SK-N-SH treated with all-trans-retinoic acid at 6 μM for 48 hours (cell line): ENCODE measurements around the gene TRIM37.

Experiments
- ATAC-seq: fragments of 200-7000 bp; cut with Tn5 transposase; 3 replicates; pipeline ENCODE4 v1.9.1; 2020; ENCODE audit warnings: mild to moderate bottlenecking, moderate library complexity
- ARNTL ChIP-seq: fragments of 450-650 bp; formaldehyde crosslinking; IDR thresholded peaks from 2 replicates; pipeline ENCODE4 v1.5.0; 2020; ENCODE audit warnings: low read depth, mild to moderate bottlenecking, moderate library complexity, borderline replicate concordance
- BACH2 ChIP-seq: fragments of 250-450 bp; sonication (Bioruptor Pico); IDR thresholded peaks from 2 replicates; pipeline ENCODE4 v1.9.0; 2021; ENCODE audit warnings: mild to moderate bottlenecking, borderline replicate concordance
- CSDC2 ChIP-seq: fragments of 250-450 bp; sonication (Bioruptor Pico); IDR thresholded peaks from 2 replicates; pipeline ENCODE4 v1.5.0; 2020; ENCODE audit warnings: mild to moderate bottlenecking, moderate library complexity
- ESRRG ChIP-seq: fragments of 250-450 bp; sonication (Bioruptor Pico); IDR thresholded peaks from 2 replicates; pipeline ENCODE4 v1.6.1; 2021; ENCODE audit warnings: mild to moderate bottlenecking
- GLIS3 ChIP-seq: fragments of 250-450 bp; sonication (Bioruptor Pico); IDR thresholded peaks from 2 replicates; pipeline ENCODE4 v1.5.0; 2020; ENCODE audit warnings: mild to moderate bottlenecking, moderate library complexity
- ISL1 ChIP-seq: fragments of 250-450 bp; sonication (Bioruptor Pico); IDR thresholded peaks from 2 replicates; pipeline ENCODE4 v2.1.2; 2022; ENCODE audit warnings: mild to moderate bottlenecking, moderate library complexity
- PPARA ChIP-seq: fragments of 250-450 bp; sonication (Bioruptor Pico); IDR thresholded peaks from 2 replicates; pipeline ENCODE4 v1.5.0; 2020; ENCODE audit warnings: mild to moderate bottlenecking, borderline replicate concordance
- RARB ChIP-seq: fragments of 250-450 bp; sonication (Bioruptor Pico); IDR thresholded peaks from 2 replicates; pipeline ENCODE4 v1.8.0; 2021; ENCODE audit warnings: mild to moderate bottlenecking, moderate library complexity
- SNAI2 ChIP-seq: fragments of 250-450 bp; sonication (Bioruptor Pico); IDR thresholded peaks from 2 replicates; pipeline ENCODE4 v1.5.0; 2020; ENCODE audit warnings: mild to moderate bottlenecking, moderate library complexity
- TCF4 ChIP-seq: fragments of 250-450 bp; sonication (Bioruptor Pico); IDR thresholded peaks from 2 replicates; pipeline ENCODE4 v1.8.0; 2021; ENCODE audit warnings: mild to moderate bottlenecking, moderate library complexity, borderline replicate concordance
- TOX ChIP-seq: fragments of 250-450 bp; sonication (Bioruptor Pico); IDR thresholded peaks from 2 replicates; pipeline ENCODE4 v1.8.0; 2021; ENCODE audit warnings: mild to moderate bottlenecking, moderate library complexity, borderline replicate concordance
- TSHZ2 ChIP-seq: fragments of 250-450 bp; sonication (Bioruptor Pico); IDR thresholded peaks from 2 replicates; pipeline ENCODE4 v1.5.0; 2020; ENCODE audit warnings: mild to moderate bottlenecking, moderate library complexity
- ZC3H10 ChIP-seq: fragments of 250-450 bp; sonication (Bioruptor Pico); IDR thresholded peaks from 2 replicates; pipeline ENCODE4 v1.5.1; 2021; ENCODE audit warnings: mild to moderate bottlenecking, moderate library complexity
- ZFP3 ChIP-seq: fragments of 250-450 bp; sonication (Bioruptor Pico); IDR thresholded peaks from 2 replicates; pipeline ENCODE4 v1.5.0; 2020; ENCODE audit warnings: mild to moderate bottlenecking, moderate library complexity
- ZFP30 ChIP-seq: fragments of 450-650 bp; formaldehyde crosslinking; IDR thresholded peaks from 2 replicates; pipeline ENCODE4 v1.5.0; 2022; ENCODE audit warnings: mild to moderate bottlenecking, moderate library complexity
- ZNF70 ChIP-seq: fragments of 450-650 bp; formaldehyde crosslinking; IDR thresholded peaks from 2 replicates; pipeline ENCODE4 v1.5.0; 2020; ENCODE audit warnings: mild to moderate bottlenecking, moderate library complexity
- ZNF8 ChIP-seq: fragments of 450-650 bp; formaldehyde crosslinking; IDR thresholded peaks from 2 replicates; pipeline ENCODE4 v1.5.0; 2020; ENCODE audit warnings: mild to moderate bottlenecking, moderate library complexity
- TF ChIP-seq, protein P1 (sequence below): fragments of 250-450 bp; sonication (Bioruptor Pico); IDR thresholded peaks from 2 replicates; pipeline ENCODE4 v1.8.0; 2020; ENCODE audit warnings: mild to moderate bottlenecking, moderate library complexity, borderline replicate concordance
- TF ChIP-seq, protein P2 (sequence below): fragments of 250-450 bp; sonication (Bioruptor Pico); IDR thresholded peaks from 2 replicates; pipeline ENCODE4 v1.8.0; 2021; ENCODE audit warnings: low read depth, mild to moderate bottlenecking, moderate library complexity, borderline replicate concordance
- TF ChIP-seq, protein P3 (sequence below): fragments of 250-450 bp; sonication (Bioruptor Pico); IDR thresholded peaks from 2 replicates; pipeline ENCODE4 v1.5.1; 2021; ENCODE audit warnings: mild to moderate bottlenecking, moderate library complexity

TRIM37 gene

DNA sequence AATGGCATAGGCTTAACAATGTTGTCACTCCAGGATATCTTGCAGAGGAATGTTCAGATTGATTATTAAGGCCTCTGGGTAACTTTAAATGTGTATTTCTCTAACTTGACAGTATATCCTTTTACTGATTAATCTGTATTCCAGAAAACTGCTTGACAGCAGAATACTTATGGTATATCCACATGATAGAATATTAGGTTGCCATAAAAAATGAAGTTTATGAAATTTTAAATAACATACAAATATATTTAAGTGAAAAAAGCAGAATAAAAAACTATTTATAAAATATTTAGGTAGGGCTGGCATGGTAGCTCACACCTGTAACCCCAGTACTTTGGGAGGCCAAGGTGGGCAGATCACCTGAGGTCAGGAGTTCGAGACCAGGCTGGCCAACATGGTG is 106.7 kb downstream of the TRIM37 start:
- TF ChIP-seq SNAI2 (no peak), ZNF70 (no peak), ZNF8 (CRISPR knock-in tag) (peak; percentile 92)
- no peak for ATAC-seq

DNA sequence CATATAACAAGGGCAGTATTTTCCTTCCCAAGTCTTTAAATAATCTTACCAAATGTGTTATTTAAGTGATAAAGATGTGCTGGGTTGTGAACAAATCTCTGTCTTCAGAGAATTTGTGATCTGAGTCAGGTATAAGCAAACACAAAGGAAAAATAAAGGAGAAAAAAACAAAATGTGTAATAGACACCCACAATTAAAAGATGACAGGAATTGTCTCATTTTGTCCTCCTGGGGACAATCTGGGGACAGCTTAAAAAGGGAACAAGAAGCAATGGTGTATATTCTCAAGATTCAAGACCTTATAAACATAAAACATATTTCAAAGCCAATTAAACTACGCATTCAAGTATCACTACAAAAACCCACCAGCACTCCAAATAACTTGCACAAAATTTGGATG is 107.2 kb downstream of the TRIM37 start:
- no peak for ATAC-seq

GRCh38 chr17:58998871-58999270 is 107.8 kb downstream of the TRIM37 start:
- ATAC-seq: no peak
- TF ChIP-seq CSDC2 (CRISPR knock-in tag) (no peak), ZNF8 (CRISPR knock-in tag) (no peak), SNAI2 (no peak), ARNTL (CRISPR knock-in tag) (no peak), PPARA (CRISPR knock-in tag) (no peak), TCF4 (CRISPR knock-in tag) (no peak), ISL1 (no peak), RARB (CRISPR knock-in tag) (no peak), ZNF70 (no peak), TOX (CRISPR knock-in tag) (no peak), TSHZ2 (CRISPR knock-in tag) (no peak), ESRRG (no peak)
- TF ChIP-seq, protein P1, sequence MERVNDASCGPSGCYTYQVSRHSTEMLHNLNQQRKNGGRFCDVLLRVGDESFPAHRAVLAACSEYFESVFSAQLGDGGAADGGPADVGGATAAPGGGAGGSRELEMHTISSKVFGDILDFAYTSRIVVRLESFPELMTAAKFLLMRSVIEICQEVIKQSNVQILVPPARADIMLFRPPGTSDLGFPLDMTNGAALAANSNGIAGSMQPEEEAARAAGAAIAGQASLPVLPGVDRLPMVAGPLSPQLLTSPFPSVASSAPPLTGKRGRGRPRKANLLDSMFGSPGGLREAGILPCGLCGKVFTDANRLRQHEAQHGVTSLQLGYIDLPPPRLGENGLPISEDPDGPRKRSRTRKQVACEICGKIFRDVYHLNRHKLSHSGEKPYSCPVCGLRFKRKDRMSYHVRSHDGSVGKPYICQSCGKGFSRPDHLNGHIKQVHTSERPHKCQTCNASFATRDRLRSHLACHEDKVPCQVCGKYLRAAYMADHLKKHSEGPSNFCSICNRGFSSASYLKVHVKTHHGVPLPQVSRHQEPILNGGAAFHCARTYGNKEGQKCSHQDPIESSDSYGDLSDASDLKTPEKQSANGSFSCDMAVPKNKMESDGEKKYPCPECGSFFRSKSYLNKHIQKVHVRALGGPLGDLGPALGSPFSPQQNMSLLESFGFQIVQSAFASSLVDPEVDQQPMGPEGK (CRISPR knock-in tag): no peak
- TF ChIP-seq, protein P2, sequence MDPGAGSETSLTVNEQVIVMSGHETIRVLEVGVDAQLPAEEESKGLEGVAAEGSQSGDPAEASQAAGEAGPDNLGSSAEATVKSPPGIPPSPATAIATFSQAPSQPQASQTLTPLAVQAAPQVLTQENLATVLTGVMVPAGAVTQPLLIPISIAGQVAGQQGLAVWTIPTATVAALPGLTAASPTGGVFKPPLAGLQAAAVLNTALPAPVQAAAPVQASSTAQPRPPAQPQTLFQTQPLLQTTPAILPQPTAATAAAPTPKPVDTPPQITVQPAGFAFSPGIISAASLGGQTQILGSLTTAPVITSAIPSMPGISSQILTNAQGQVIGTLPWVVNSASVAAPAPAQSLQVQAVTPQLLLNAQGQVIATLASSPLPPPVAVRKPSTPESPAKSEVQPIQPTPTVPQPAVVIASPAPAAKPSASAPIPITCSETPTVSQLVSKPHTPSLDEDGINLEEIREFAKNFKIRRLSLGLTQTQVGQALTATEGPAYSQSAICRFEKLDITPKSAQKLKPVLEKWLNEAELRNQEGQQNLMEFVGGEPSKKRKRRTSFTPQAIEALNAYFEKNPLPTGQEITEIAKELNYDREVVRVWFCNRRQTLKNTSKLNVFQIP (CRISPR knock-in tag): no peak

More for the DNA sequence above, 107.2 kb downstream of the TRIM37 start:
- TF ChIP-seq TCF4 (CRISPR knock-in tag): no peak
- TF ChIP-seq ZFP3: no peak
- TF ChIP-seq, protein P2 (CRISPR knock-in tag): no peak
- no peak for TF ChIP-seq GLIS3
- TF ChIP-seq ZFP30 (CRISPR knock-in tag): no peak
- no peak for TF ChIP-seq ESRRG
- TF ChIP-seq RARB (CRISPR knock-in tag): no peak
- TF ChIP-seq ZNF8 (CRISPR knock-in tag): no peak
- TF ChIP-seq ZC3H10: no peak
- no peak for TF ChIP-seq BACH2 (CRISPR knock-in tag)
- TF ChIP-seq, protein P3, sequence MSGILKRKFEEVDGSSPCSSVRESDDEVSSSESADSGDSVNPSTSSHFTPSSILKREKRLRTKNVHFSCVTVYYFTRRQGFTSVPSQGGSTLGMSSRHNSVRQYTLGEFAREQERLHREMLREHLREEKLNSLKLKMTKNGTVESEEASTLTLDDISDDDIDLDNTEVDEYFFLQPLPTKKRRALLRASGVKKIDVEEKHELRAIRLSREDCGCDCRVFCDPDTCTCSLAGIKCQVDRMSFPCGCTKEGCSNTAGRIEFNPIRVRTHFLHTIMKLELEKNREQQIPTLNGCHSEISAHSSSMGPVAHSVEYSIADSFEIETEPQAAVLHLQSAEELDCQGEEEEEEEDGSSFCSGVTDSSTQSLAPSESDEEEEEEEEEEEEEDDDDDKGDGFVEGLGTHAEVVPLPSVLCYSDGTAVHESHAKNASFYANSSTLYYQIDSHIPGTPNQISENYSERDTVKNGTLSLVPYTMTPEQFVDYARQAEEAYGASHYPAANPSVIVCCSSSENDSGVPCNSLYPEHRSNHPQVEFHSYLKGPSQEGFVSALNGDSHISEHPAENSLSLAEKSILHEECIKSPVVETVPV (CRISPR knock-in tag): no peak
- TF ChIP-seq SNAI2: no peak
- TF ChIP-seq TSHZ2 (CRISPR knock-in tag): no peak
- TF ChIP-seq PPARA (CRISPR knock-in tag): no peak
- no peak for TF ChIP-seq ZNF70
